GM19372 (cell line): ENCODE measurements around the gene TMED4.

Source experiments
- ATAC-seq: cut with Tn5 transposase; IDR thresholded peaks from one replicate; pipeline ENCODE4 v1.9.1; 2021; ENCODE audit warnings: mild to moderate bottlenecking, low read depth, moderate library complexity; ENCODE audit not compliant: unreplicated experiment

The TMED4 gene

DNA sequence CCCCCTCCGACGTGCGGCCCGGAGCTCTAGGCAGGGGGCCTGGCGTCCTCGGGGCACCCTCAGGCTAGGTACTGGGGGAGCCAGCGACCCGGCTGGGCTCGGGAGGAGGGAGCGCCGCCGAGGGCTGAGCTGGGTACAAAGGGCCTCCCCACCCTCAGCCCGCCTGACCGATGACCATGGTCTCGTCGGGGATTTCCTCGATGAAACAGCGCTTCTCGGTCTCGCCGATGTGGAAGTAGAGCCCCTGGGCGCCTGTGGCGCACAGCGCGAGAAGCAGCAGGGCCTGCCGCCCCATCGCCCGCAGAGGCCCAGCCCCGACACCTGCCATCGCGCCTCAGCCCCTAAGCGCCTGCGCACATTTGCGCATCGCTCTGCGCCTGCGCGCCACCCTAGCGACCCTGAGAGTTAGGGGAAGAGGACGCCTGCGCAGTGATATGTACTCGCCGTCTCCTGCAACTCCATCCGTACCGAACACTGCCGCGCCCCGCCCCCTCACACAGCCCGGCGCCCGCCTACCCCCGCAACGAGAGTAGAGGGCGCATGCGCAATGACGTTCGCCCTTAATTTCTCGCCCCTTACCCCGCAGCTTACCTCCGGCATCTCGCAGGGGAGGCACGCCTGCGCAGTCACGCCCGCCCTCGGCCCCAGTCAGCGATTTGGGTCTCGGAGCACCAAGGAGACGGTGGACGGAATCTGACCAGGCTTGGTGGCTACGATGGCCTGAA lies at the start of gene TMED4:
Gene TMED4, minus strand, starts transcription at position 353 of the 725 bp plus-strand sequence. Its CDS starts 25 bp downstream, at position 328.
- peak; percentile 86 for ATAC-seq

- ATAC-seq = no peak
Measured at GRCh38 chr7:44631458-44632115, 49.6 kb upstream of the TMED4 start.

DNA sequence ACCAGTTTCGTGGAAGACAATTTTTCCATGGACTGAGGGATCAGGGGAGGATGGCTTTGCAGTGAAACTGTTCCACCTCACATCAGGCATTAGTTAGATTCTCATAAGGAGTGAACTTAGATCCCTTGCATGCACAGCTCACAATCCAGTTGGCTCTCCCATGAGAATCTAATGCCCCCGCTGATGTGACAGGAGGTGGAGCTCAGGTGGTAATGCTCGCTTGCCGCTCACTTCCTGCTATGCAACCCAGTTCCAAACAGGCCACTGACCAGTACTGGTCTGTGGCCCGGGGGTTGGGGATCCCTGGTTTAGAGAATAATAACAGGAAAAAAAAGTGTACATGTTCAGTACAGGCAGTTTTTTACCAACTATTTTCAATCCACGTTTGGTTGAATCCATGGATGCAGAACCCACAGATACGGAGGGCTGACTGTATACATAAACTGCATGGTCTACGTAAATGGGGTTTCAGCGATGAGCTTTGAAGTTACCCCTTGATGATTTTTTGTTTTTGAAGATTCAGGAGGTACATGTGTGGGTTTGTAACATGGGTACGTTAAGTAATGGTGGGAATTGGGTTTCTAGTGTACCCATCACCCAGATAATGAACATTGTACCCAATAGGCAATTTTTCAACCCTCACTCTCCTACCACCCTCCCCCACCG lies 48.9 kb upstream of the TMED4 start:
- ATAC-seq = no peak

DNA sequence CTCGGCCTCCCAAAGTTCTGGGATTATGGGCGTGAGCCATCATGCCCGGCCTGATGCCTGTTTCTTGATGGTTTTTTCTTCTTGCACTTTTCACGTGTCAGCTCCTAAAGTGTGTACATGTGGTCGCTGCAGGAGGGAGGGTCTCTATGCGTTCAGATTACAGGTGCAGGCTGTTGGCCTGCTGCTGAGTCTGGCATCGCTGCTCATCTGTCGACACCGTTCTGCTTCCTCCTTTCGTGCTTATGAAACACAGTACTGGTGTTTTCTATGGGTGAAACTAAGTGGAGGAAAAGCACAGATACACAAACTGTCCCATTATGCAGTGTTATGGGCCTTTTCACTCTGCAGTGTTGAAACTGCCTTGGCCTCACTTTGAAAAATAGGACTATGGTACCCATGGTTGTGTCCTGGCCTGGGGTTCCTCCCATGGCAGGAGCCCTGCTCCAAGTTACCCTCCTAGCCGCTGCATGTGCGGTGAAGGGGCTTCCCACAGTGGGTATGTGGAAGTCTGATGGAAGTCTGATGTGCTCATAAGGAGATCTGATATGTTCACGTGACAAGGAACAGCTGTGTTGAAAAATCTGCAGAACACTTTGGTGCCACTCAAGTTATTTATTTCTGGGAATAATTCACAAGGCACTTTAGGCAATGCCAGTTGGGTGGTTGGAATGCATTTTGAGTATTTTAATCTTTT lies 47.9 kb upstream of the TMED4 start:
- peak; percentile 54 for ATAC-seq

DNA sequence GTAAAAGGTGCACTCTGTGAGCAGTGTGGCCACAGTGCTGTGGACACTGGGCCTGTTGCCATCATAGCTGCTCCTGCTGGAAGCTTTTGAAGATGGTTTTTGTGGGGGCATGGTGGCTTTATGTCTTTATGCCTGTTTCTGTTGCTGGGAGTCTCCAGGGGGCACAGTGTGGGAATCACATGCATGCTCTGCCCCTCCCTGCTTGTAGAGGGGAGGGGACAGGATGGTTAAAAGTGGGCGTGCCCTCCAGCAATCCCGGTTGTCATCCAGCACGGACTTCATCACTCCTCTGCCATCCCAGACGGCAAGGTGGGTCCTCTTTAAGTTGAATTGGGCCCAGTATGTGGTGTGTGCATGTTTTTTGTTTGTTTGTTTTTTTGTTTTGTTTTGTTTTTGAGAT lies 44.6 kb upstream of the TMED4 start:
- ATAC-seq = no peak

GRCh38 chr7:44625526-44626471 lies 43.8 kb upstream of the TMED4 start:
- no peak for ATAC-seq

DNA sequence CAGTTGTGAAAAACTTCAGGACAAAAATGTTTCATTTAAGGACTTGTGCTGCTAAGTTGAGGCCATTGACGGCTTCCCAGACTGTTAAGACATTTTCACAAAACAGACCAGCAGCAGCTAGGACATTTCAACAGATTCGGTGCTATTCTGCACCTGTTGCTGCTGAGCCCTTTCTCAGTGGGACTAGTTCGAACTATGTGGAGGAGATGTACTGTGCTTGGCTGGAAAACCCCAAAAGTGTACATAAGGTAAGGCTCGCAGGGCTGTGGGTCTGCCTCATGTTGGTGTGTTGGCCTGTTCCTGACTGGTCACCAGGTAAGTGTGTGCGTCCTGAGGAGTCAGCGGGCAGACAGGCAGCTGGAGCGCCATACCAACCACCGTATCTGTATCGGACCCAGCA lies 42.3 kb upstream of the TMED4 start:
- ATAC-seq = no peak

DNA sequence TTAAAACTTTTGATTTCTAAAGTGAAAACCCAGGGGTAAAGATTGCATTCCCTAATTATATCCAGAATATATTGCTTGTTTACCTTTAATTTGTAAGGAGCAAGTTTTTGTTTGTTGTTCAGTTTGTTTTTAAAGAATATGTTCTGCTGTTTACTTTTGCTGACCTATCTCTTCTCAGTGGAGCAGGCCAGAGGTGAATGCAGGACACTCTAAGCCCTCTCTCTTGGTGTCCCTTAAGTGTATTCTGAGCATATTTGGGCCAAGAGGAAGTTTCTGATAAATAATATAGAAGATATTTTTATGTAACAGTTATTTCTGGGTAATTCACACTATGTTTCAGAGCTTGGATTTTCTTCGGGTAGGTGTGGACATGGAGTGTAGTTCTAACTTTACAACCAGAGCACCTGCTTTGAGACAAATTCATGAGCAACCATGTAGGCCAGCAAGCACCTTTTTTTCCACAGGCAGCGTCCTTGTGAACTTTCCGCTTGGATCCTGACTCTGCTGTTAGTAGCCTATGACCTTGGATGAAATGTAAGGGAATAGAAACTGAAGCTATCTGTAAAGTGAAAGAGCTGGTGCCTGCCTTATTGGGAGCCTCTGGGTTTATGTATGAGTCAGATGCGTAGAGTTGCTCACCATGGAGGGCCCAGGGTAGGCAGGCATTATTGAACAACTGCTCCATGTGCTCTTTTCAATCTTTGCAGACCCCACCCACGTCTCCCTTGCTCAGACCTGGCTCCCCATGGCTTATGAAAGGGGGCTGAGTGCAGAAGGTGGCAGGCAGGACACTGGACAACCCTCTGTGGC lies 40.5 kb upstream of the TMED4 start:
- ATAC-seq = peak; percentile 49

- no peak for ATAC-seq
Measured at GRCh38 chr7:44621750-44622103, 39.7 kb upstream of the TMED4 start.

- no peak for ATAC-seq
Measured at GRCh38 chr7:44621034-44621749, 39.2 kb upstream of the TMED4 start.

GRCh38 chr7:44618753-44619152 lies 36.7 kb upstream of the TMED4 start:
- ATAC-seq = no peak

DNA sequence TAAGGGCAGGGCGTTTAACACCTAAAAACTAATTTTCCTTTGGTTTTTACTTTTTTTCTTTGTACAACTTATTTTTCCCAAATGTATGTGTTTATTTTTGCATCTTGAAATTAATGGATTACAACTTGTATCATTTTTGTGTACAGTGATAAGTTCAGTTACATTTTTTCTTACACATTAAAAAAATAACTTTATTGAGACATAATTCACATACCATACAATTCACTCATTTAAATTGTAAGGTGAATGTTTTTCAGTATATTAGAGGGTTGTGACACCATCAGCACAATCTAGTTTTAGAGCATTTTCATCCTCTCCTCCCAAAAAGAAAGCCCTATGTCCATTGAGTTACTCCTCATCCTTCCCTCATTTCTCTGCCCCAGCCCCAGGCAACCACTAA lies 36.0 kb upstream of the TMED4 start:
- no peak for ATAC-seq

DNA sequence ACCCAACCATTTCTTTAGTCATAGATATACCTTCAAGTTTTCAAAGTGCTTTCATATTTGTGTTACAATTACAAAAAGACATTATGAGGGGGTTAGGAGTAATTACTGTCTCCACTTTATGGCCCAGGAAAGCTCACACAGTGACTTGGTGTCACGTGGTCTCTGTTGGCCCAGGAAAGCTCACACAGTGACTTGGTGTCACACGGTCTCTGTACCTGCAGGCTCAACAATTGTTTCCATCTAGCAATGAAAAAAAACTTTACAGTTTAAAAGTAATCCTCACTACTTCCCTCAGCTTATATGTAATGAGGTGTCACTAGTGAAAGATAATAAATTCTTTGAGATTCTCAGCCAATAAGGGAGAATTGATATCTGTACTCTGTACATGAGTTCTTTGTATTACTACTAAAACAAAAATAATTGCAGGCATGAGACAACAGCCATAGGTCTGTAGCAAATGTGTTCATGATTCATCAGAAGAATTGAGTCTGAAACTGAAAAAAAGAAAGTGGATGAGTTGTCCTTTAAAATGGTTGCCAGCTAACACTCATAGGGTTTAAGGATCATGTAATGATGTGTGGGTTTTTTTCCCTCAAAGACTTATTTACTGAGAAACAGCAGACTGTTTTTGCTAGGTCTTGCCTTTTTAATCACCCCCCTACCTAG lies 35.3 kb upstream of the TMED4 start:
- no peak for ATAC-seq

DNA sequence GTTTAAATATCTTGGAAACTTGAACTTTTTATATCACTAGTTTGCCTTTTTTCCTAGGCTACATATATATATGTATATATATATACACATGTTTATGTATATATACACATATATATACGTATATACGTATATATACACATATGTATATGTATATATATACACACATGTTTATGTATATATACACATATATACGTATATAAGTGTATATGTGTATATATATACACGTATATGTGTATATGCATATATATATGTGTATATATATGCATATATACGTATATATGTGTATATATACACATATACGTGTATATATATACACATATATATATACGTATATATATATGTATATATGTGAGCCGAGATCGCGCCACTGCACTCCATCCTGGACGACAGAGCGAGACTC lies 34.5 kb upstream of the TMED4 start:
- no peak for ATAC-seq

DNA sequence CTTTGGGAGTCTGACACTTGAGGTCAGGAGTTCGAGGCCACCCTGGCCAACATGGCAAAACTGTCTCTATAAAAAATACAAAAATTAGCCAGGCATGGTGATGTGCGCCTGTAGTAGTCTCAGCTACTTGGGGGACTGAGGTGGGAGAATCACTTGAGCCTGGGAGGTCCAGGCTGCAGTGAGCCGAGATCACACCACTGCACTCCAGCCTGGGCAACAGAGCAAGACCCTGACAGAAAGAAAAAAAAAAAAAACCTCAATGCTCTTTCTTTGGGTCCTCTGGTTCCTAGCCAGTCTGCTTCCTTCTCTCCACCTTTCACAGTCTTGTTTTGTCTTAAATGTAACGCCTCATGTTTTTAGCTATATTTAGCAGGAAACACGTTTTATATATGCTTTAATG lies 33.8 kb upstream of the TMED4 start:
- ATAC-seq = no peak

- no peak for ATAC-seq
Measured at GRCh38 chr7:44615149-44615611, 33.1 kb upstream of the TMED4 start.

DNA sequence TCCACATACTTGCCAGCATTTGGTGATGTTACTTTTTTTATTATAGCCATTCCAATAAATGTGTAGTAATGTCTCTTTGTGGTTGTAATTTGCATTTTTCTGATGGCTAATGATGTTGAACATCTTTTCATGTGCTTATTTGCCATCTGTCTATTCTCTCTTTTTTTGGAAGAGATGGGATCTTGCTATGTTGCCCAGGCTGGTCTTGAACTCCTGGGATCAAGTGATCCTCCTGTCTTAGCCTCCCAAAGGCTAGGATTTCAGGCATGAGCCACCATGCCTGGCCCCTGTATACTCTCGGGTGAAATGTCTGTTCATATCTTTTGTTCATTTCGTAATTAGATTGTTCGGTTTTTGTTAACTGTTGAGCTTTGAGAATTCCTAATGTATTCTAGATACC lies 27.8 kb upstream of the TMED4 start:
- ATAC-seq = no peak
